Measurements from ENCODE around the gene FGL2. TPM values are rescaled to one million over a fixed set of nuclear protein-coding genes. Genes with fewer than 3 reads are reported as not detected.
"Not testable (repeated sequence)": the region's sequence is repeated elsewhere in the genome, so short reads cannot be mapped to it uniquely, and the experiment has no call there.

FGL2 gene
- total and polyA plus RNA-seq, 2 donors (not counting 1 experiment from before 2014, with no cell fraction given) = 4.9 to 97.6 TPM

- H3K4me1 ChIP-seq (ENCODE audit: control insufficient read depth, extremely low read depth, insufficient read depth, low read length) = peaks cover 3% of the 10 kb centered on the region
- no peak overlapping the region for H3K4me2 ChIP-seq (ENCODE audit: extremely low read depth, insufficient read depth, low read length)
- no peaks in the 10 kb centered on the region for H3K79me2 ChIP-seq (ENCODE audit: control insufficient read depth, insufficient read depth, low read length)
- H3K4me3 ChIP-seq (replicated peaks in 1 of 4; ENCODE audit: control extremely low read depth in 1 of 4, insufficient read depth in 1 of 4, low read depth in 3 of 4, low read length in 4 of 4) = no peak overlapping the region
- no peaks in the 10 kb centered on the region for H3K9me3 ChIP-seq (ENCODE audit: control insufficient read depth, insufficient read depth, low read depth, low read length)
- H4K20me1 ChIP-seq (ENCODE audit: control insufficient read depth, extremely low read depth, insufficient read depth, low read length) = no peaks in the 10 kb centered on the region
- no peak for TF ChIP-seq CTCF (conservative IDR thresholded peaks at IDR 0.05 in 1 of 2, IDR thresholded peaks at IDR 0.05 in 1 of 2; ENCODE audit: low read depth in 1 of 2, low read length in 2 of 2)
- no peak overlapping the region for H3K9ac ChIP-seq (ENCODE audit: insufficient read depth, low read length)
- no peak for DNase-seq (ENCODE audit: low read depth in 2 of 2)
- no peaks in the 10 kb centered on the region for H3K36me3 ChIP-seq (ENCODE audit: control insufficient read depth, insufficient read depth, low read length)
- no peak overlapping the region for H3K27ac ChIP-seq (ENCODE audit: insufficient read depth, low read length)
- H3K27me3 ChIP-seq (ENCODE audit: control insufficient read depth, insufficient read depth, low read length) = no peaks in the 10 kb centered on the region
- no peak overlapping the region for H2AFZ ChIP-seq (ENCODE audit: low read length)
These were observed 23.6 kb upstream of the FGL2 start for GRCh38 chr7:77223261-77223660.

- Histone ChIP-seq H2AFZ (ENCODE audit: low read length) (no peak overlapping the region), H3K4me3 (replicated peaks in 1 of 4; ENCODE audit: control extremely low read depth in 1 of 4, insufficient read depth in 1 of 4, low read depth in 3 of 4, low read length in 4 of 4) (no peak overlapping the region), H3K36me3 (ENCODE audit: control insufficient read depth, insufficient read depth, low read length) (no peaks in the 10 kb centered on the region), H3K9ac (ENCODE audit: insufficient read depth, low read length) (no peak overlapping the region), H3K27me3 (ENCODE audit: control insufficient read depth, insufficient read depth, low read length) (no peaks in the 10 kb centered on the region), H3K27ac (ENCODE audit: insufficient read depth, low read length) (no peak overlapping the region), H3K9me3 (ENCODE audit: control insufficient read depth, insufficient read depth, low read depth, low read length) (no peaks in the 10 kb centered on the region), H4K20me1 (ENCODE audit: control insufficient read depth, extremely low read depth, insufficient read depth, low read length) (no peaks in the 10 kb centered on the region), H3K4me1 (ENCODE audit: control insufficient read depth, extremely low read depth, insufficient read depth, low read length) (peaks cover 3% of the 10 kb centered on the region), H3K79me2 (ENCODE audit: control insufficient read depth, insufficient read depth, low read length) (no peaks in the 10 kb centered on the region), H3K4me2 (ENCODE audit: extremely low read depth, insufficient read depth, low read length) (no peak overlapping the region)
- TF ChIP-seq EZH2 (IDR thresholded peaks at IDR 0.05; ENCODE audit: low read length, missing control alignments) = no peak
- no peak for TF ChIP-seq CTCF (conservative IDR thresholded peaks at IDR 0.05 in 1 of 2, IDR thresholded peaks at IDR 0.05 in 1 of 2; ENCODE audit: low read depth in 1 of 2, low read length in 2 of 2)
- DNase-seq (ENCODE audit: low read depth in 2 of 2) = no peak
These were observed 23.2 kb upstream of the FGL2 start for GRCh38 chr7:77222819-77223218.

- Histone ChIP-seq H3K4me2 (ENCODE audit: extremely low read depth, insufficient read depth, low read length) (no peak overlapping the region), H3K27me3 (ENCODE audit: control insufficient read depth, insufficient read depth, low read length) (no peaks in the 10 kb centered on the region), H3K36me3 (ENCODE audit: control insufficient read depth, insufficient read depth, low read length) (no peaks in the 10 kb centered on the region), H2AFZ (ENCODE audit: low read length) (no peak overlapping the region), H3K9ac (ENCODE audit: insufficient read depth, low read length) (no peak overlapping the region), H4K20me1 (ENCODE audit: control insufficient read depth, extremely low read depth, insufficient read depth, low read length) (no peaks in the 10 kb centered on the region), H3K9me3 (ENCODE audit: control insufficient read depth, insufficient read depth, low read depth, low read length) (no peaks in the 10 kb centered on the region), H3K4me1 (ENCODE audit: control insufficient read depth, extremely low read depth, insufficient read depth, low read length) (peaks cover 3% of the 10 kb centered on the region), H3K4me3 (replicated peaks in 1 of 4; ENCODE audit: control extremely low read depth in 1 of 4, insufficient read depth in 1 of 4, low read depth in 3 of 4, low read length in 4 of 4) (no peak overlapping the region), H3K79me2 (ENCODE audit: control insufficient read depth, insufficient read depth, low read length) (no peaks in the 10 kb centered on the region), H3K27ac (ENCODE audit: insufficient read depth, low read length) (no peak overlapping the region)
- TF ChIP-seq EZH2 (IDR thresholded peaks at IDR 0.05; ENCODE audit: low read length, missing control alignments) (no peak), CTCF (conservative IDR thresholded peaks at IDR 0.05 in 1 of 2, IDR thresholded peaks at IDR 0.05 in 1 of 2; ENCODE audit: low read depth in 1 of 2, low read length in 2 of 2) (no peak)
- DNase-seq (ENCODE audit: low read depth in 2 of 2) = no peak
These were observed 22.4 kb upstream of the FGL2 start for GRCh38 chr7:77222065-77222464.

- not testable (repeated sequence) for H3K4me3 ChIP-seq (replicated peaks in 1 of 4; ENCODE audit: control extremely low read depth in 1 of 4, insufficient read depth in 1 of 4, low read depth in 3 of 4, low read length in 4 of 4); H3K79me2 ChIP-seq (ENCODE audit: control insufficient read depth, insufficient read depth, low read length); H3K9ac ChIP-seq (ENCODE audit: insufficient read depth, low read length); H3K27me3 ChIP-seq (ENCODE audit: control insufficient read depth, insufficient read depth, low read length); H3K36me3 ChIP-seq (ENCODE audit: control insufficient read depth, insufficient read depth, low read length); H3K4me1 ChIP-seq (ENCODE audit: control insufficient read depth, extremely low read depth, insufficient read depth, low read length); H3K9me3 ChIP-seq (ENCODE audit: control insufficient read depth, insufficient read depth, low read depth, low read length); H3K27ac ChIP-seq (ENCODE audit: insufficient read depth, low read length); H3K4me2 ChIP-seq (ENCODE audit: extremely low read depth, insufficient read depth, low read length); H2AFZ ChIP-seq (ENCODE audit: low read length); H4K20me1 ChIP-seq (ENCODE audit: control insufficient read depth, extremely low read depth, insufficient read depth, low read length); DNase-seq (ENCODE audit: low read depth in 2 of 2)
These were observed 20.2 kb upstream of the FGL2 start for GRCh38 chr7:77219701-77220331.
